Neural crest cell (in vitro differentiated cells): ENCODE results near the gene FAM162A. TPM values are rescaled to one million over a fixed set of nuclear protein-coding genes. Genes with fewer than 3 reads are reported as not detected.
"Not testable (repeated sequence)": the region's sequence is repeated elsewhere in the genome, so short reads cannot be mapped to it uniquely, and the experiment has no call there.

Source experiments
- DNase-seq: peaks from one replicate; pipeline ENCODE4 v3.0.0; 2021; ENCODE audit warnings: low read depth, mixed read lengths, low spot score
- H3K27ac Mint-ChIP-seq: one replicate; pipeline ENCODE4 v1.8.0; 2021; ENCODE audit warnings: mild to moderate bottlenecking, mixed read lengths; ENCODE audit not compliant: unreplicated experiment
- H3K27me3 Mint-ChIP-seq: 2 replicates; pipeline ENCODE4 v1.8.0; 2021; ENCODE audit warnings: low read depth, mild to moderate bottlenecking, mixed read lengths
- H3K36me3 Mint-ChIP-seq: 2 replicates; pipeline ENCODE4 v1.8.0; 2021; ENCODE audit warnings: low read depth, mild to moderate bottlenecking, mixed read lengths
- H3K4me1 Mint-ChIP-seq: 2 replicates; pipeline ENCODE4 v1.8.0; 2021; ENCODE audit warnings: mixed read lengths
- H3K4me3 Mint-ChIP-seq: one replicate; pipeline ENCODE4 v1.8.0; 2021; ENCODE audit warnings: mild to moderate bottlenecking, mixed read lengths
- H3K9me3 Mint-ChIP-seq: 2 replicates; pipeline ENCODE4 v1.8.0; 2021; ENCODE audit warnings: mixed read lengths
- total RNA-seq: library from RNA; stranded (reverse); gene quantifications from 2 replicates; pipeline ENCODE4 v1.2.1, GENCODE V29; 2021
- TF ChIP-seq, protein P1 (sequence below): fragments of 200-600 bp; sonication (generic); conservative IDR thresholded peaks from 2 replicates; pipeline ENCODE4 v1.5.0; 2021; ENCODE audit warnings: antibody characterized with exemption, mild to moderate bottlenecking

FAM162A gene
- total RNA-seq, 1 donor from 2014 or later, result 22.2 TPM

DNA sequence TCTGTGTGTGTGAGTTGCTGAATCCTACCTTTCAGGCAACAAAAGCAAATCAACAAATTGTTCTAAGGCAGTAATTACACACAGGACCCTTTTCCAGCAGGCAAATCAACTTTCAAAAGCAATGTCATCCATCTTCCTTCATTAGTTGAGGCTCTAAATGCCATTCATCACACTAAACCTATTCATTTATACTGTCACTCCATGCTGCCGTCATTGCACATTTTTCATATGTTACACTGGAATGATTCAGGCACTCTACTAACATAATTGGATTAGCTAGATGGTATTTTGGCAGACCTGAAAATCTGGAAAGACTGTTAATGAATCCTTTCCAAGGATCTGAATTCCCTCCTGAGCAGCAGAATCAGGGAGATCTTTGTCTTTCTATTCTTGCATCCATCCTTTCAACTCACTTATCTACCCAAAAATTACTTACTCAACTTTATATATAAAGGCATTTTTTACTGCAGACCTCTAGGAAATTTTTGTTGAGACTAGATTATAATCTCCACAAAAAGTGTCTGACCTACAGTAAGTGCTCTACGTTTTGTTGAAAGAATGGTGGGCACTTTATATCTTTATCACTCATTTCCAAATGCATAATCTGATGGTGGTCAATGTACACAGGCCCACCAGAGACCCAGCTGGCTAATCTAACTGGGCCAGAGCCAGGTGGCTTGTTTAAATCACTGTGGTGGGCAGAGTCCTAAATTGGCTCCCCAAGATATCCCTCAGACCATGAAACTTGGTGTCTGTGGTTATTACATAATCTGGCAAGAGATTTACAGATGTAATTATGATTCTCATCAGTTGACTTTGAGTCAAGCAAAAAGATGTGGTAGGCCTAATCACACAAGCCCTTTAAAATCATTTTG is 25.9 kb upstream of the FAM162A start:
- DNase-seq, result no peak
- H3K27ac Mint-ChIP-seq, result no peak overlapping the region
- no peaks in the 10 kb centered on the region for H3K27me3 Mint-ChIP-seq
- TF ChIP-seq, protein P1, sequence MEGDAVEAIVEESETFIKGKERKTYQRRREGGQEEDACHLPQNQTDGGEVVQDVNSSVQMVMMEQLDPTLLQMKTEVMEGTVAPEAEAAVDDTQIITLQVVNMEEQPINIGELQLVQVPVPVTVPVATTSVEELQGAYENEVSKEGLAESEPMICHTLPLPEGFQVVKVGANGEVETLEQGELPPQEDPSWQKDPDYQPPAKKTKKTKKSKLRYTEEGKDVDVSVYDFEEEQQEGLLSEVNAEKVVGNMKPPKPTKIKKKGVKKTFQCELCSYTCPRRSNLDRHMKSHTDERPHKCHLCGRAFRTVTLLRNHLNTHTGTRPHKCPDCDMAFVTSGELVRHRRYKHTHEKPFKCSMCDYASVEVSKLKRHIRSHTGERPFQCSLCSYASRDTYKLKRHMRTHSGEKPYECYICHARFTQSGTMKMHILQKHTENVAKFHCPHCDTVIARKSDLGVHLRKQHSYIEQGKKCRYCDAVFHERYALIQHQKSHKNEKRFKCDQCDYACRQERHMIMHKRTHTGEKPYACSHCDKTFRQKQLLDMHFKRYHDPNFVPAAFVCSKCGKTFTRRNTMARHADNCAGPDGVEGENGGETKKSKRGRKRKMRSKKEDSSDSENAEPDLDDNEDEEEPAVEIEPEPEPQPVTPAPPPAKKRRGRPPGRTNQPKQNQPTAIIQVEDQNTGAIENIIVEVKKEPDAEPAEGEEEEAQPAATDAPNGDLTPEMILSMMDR, result no peak
- no peak overlapping the region for H3K4me3 Mint-ChIP-seq
- peaks cover 2% of the 10 kb centered on the region for H3K36me3 Mint-ChIP-seq
- no peaks in the 10 kb centered on the region for H3K9me3 Mint-ChIP-seq
- no peaks in the 10 kb centered on the region for H3K4me1 Mint-ChIP-seq

GRCh38 chr3:122358703-122359032 is 25.3 kb upstream of the FAM162A start:
- peaks cover 2% of the 10 kb centered on the region for H3K36me3 Mint-ChIP-seq
- H3K9me3 Mint-ChIP-seq, result no peaks in the 10 kb centered on the region
- no peaks in the 10 kb centered on the region for H3K4me1 Mint-ChIP-seq
- H3K27me3 Mint-ChIP-seq, result no peaks in the 10 kb centered on the region
- no peak overlapping the region for H3K27ac Mint-ChIP-seq
- TF ChIP-seq, protein P1, result no peak
- H3K4me3 Mint-ChIP-seq, result no peak overlapping the region
- DNase-seq, result no peak

DNA sequence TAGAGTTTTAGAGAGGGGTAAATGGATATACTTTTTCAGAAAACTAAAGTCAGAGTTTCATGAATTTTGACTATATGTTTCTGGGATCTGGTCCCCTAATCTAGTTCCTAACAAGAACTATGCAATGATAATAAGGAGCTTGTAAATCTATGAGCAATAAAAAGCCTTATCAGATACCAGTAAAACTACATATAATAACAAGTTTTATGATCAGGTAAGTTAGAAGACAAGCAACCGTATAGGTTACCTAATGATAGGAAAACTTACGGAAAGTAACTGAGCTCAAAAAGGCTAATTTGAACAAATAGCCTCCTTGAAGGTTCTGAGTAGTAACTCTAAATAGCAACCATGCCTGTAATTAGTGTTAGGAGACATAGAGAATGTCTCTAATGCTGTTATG is 22.0 kb upstream of the FAM162A start:
- no peaks in the 10 kb centered on the region for H3K9me3 Mint-ChIP-seq
- TF ChIP-seq, protein P1, result no peak
- H3K4me3 Mint-ChIP-seq, result no peak overlapping the region
- DNase-seq, result no peak
- H3K27ac Mint-ChIP-seq, result no peak overlapping the region
- H3K36me3 Mint-ChIP-seq, result peaks cover 2% of the 10 kb centered on the region
- no peaks in the 10 kb centered on the region for H3K4me1 Mint-ChIP-seq
- no peaks in the 10 kb centered on the region for H3K27me3 Mint-ChIP-seq

- Mint-ChIP-seq H3K4me3 (no peak overlapping the region), H3K36me3 (no peaks in the 10 kb centered on the region), H3K4me1 (no peaks in the 10 kb centered on the region), H3K9me3 (no peaks in the 10 kb centered on the region), H3K27me3 (no peaks in the 10 kb centered on the region), H3K27ac (no peak overlapping the region)
- TF ChIP-seq, protein P1, result no peak
- no peak for DNase-seq
Measured at GRCh38 chr3:122364490-122364889, 19.5 kb upstream of the FAM162A start.

DNA sequence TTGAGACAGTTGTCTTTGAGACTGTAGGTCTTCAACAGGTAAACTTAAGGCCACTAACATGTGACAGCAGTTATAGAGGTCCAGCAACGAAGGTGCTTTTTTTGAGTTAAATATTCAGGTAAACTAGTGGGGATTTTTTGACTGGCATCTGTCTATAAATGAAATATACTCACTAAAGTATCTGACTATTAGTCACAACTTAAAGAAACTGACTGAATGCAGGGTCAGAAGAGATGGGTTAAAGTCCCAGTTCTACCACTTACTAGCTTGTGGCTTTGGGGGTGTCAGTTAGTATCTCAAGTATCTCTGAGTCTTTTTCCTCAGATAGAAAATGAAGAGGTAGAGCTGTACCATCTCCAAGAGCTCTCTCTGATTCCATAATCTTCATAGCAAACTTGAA is 18.9 kb upstream of the FAM162A start:
- H3K27ac Mint-ChIP-seq, result no peak overlapping the region

GRCh38 chr3:122365582-122366378 is 18.2 kb upstream of the FAM162A start:
- not testable (repeated sequence) for H3K9me3 Mint-ChIP-seq, H3K27me3 Mint-ChIP-seq, H3K27ac Mint-ChIP-seq, H3K4me1 Mint-ChIP-seq, H3K4me3 Mint-ChIP-seq, H3K36me3 Mint-ChIP-seq, DNase-seq

More for the DNA sequence above, 18.9 kb upstream of the FAM162A start:
- Mint-ChIP-seq H3K36me3 (no peaks in the 10 kb centered on the region), H3K4me3 (no peak overlapping the region), H3K9me3 (no peaks in the 10 kb centered on the region), H3K27me3 (no peaks in the 10 kb centered on the region), H3K4me1 (no peaks in the 10 kb centered on the region)
- TF ChIP-seq, protein P1, result no peak
- DNase-seq, result no peak
